Umbilical cord (tissue), 2 donors: Measurements from ENCODE around the gene CDK16. TPM values are rescaled to one million over a fixed set of nuclear protein-coding genes. Genes with fewer than 3 reads are reported as not detected.

Experiments
- DNase-seq: peaks from one replicate; pipeline ENCODE4 v3.0.0-alpha.2; 2015; ENCODE audit warnings: low spot score
- total RNA-seq: library from RNA; depleted of rRNA; stranded (reverse); fragments of >200 nt; gene quantifications from one replicate; pipeline ENCODE4 v1.2.3, GENCODE V29; 2014; ENCODE audit warnings: low replicate concordance; ENCODE audit not compliant: insufficient read depth

The CDK16 gene
- total RNA-seq, 1 donor from 2014 or later = 36.4 TPM

DNA sequence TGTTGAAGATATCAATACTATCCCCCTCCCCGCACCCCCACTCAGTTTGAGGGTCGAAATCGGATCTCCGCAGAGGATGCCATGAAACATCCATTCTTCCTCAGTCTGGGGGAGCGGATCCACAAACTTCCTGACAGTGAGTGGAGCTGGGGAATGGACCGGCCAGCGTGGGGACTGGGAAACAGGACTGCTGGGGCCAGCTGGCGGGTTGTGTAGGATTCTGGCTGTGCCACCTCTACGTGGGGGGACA lies 8.8 kb downstream of the CDK16 start:
- DNase-seq = no peak

DNA sequence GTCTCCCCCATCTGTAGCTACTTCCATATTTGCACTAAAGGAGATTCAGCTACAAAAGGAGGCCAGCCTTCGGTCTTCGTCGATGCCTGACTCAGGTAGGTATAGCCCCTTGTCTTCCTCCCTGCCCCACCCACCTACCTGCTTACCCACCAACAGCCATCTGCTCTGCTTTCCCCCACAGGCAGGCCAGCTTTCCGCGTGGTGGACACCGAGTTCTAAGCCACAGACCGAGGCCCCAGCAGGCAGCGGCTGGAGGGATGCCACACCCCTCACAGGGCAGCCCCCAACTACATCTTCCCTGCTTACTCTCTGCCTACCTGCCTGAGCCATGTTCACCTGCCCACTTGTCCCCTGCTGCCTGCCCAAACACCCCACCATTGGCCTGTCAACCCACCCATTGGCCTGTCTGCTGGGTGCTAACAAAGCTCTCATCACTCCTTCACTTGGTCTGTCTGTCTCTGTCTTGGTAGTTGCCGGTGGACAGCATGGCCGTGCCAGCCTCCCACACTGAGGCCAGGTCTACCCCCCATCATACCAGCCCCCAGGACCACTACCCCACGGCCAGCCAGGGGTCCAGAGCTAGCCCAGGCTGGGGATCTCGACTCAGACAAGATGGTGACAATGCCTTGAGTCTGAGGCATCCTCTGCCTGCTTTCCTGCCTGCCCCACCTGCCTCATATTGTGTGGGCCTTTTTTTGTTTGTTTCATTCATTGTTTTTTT lies 10.2 kb downstream of the CDK16 start:
- DNase-seq = no peak

DNA sequence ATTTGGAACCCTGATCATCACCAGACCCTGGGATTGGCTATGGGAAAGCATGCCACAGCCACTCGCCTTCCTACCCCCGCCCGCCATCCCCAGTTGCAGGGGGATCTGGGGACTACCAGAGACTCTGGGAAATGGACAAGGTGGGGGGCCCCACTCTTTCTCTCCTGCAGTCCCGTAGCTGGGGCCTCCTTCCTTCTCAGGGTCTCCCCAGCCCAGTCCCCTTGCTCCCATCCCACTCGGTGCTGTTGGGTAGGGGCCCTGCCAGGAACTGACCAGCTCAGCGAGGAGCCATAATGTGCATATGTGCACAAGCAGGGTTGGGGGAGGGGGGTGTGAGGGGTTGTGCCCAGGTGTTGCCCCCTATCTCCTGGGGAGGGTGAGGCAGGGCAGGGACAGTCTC lies 10.9 kb downstream of the CDK16 start:
- no peak for DNase-seq

DNA sequence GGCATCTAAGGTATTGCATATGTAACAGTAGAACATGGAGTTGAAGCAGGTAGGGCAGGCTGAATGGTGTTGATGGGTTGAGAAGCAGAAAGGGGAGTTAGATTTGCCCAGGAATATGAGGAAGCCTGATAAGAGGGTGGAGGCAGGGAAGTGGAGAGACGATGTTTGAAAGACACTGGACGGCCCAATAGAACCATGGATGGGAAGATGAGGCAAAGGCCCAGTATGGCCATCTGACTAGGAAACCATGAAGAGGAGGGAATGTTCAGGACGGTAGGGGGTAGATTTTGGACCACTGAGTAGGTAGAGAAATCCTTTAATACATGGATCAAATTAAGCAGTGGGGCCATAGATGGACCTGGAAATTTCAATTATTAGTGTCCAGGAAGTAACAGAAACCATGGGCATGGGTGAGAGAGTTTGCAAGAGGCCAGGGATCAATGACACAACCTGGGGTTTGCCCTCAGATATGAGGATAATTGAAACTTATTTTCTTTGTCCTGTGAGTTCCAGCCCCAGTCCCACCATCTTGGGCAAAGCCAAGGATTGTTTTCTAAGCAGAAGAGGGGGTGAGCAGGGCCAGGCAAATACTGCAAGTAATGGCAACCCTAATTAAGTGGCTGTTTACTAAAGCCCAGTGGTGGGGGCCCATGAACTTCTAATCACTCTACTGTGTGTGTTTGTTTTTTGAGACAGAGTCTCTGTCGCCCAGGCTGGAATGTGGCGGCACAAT lies 11.8 kb downstream of the CDK16 start:
- no peak for DNase-seq

DNA sequence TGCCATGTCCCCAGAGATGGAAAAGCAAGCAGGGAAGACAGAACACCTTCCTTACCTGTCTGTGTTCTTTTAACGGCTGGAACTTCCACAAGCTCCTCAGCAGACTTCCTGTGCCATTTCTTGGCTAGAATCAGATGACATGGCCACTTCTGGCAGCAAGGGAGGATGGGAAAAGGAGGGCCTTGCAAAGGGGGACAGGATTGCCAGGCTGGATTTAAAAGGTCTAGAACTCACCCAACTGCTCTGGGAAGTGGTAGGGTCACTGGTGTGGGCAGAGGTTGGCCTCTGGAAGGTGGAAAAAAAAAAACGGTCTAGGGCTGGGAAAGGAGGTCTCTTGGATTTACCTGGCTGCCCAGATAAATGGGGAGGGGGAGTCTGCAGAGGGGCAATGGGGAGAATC lies 12.7 kb downstream of the CDK16 start:
- no peak for DNase-seq

DNA sequence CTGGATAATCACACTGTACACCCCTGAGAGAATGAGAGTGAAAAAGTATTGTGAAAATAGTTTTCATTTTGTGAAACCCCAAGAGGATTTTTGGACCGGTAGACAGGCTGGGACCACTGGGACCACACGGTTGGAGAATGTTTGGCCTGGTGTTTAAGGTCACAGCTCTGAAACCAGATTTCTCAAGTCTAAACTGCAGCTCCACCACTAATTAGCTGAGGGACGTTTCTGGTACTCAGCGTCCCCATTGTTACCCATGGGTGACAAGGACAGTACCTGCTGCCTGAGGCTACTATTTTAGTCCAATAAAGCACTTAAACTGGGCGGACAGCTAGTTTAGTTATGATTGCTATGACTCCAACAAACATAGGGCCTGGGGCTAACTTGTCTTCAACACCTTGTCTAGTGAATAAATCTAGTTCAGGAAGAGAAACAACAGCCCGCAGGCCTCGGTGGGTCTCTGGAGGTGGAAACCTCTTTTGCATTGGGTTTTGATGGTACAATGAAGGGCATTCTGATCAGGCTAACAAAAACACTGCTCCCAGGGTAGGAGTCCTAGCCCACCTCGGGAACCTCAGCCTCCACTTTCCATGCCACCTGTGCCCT lies 13.8 kb downstream of the CDK16 start:
- DNase-seq = no peak

DNA sequence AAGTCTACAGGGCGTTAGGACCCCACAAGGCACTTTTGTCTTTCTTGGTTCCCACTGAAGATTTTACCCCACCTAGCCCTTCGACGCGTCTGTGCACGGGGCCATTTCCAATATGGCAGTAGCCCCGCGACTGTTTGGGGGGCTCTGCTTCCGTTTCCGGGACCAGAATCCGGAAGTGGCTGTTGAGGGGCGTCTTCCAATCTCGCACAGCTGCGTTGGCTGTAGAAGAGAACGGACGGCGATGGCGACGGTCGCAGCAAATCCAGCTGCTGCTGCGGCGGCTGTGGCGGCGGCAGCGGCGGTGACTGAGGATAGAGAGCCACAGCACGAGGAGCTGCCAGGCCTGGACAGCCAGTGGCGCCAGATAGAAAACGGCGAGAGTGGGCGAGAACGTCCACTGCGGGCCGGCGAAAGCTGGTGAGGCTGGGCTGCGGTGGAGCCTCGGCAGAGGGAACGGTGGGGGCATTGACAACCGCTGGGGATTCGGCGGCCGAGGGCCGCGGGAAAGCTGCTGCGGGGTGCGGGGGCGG lies 14.4 kb downstream of the CDK16 start, which contains the start of gene USP11:
Gene USP11 (plus strand): TSS at position 207 of the 530 bp plus-strand sequence. CDS start 35 bp downstream, at position 242.
- DNase-seq = peak; percentile 76

DNA sequence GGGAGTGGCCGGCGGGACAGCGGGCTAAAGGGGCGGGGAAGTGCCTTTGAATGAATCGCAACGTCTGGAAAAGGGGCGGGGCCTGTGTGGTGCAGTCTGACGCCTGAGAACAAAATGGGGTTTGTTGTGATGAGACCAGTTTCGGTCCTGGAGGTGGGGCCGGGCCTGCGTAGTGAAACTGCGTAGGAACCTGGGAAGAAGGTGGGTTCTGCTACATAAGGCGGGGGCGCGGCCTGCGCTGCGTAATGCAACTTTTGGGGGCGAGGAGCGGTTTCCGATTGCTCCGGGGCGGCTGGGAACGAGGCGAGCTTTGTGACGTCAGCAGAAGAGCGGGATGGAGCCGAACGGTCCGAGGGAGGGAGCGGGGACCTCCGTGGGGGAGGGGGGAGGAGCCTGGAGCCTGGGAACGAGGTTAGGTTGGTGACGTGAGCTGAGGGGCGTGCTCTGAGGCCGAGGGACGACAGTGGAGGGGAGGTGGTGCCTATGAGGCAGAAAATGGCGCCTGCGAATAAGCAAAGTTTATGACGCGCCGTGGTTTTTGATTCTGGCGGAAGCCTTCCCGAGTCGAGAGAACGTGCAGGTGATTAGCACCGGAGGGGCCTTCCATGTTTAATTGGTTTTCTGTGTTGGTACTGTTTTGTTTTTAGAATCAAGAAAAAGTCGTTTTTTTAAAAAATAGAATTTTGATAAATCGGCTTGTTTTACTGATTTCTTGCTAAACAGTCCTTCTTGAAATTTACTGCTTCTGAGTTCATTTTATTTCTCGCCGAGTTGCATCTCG lies 15.0 kb downstream of the CDK16 start:
- peak; percentile 94 for DNase-seq

DNA sequence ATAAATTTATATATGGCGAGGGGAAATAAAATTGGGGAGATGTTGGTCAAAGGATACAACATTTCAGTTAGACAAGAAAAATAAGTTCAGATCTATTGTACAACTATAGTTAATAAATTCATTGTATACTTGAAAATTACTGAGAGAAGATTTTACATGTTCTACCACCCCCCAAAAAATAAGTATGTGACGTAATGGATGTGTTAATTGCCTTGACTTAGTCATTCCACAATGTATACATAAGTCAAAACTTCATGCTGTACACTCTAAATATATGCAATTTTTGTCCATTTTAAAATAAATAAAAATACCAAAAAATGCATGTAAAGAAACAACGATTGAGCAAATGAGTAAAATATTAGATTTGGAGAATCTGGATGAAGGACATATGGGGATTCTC lies 16.1 kb downstream of the CDK16 start:
- DNase-seq = no peak

DNA sequence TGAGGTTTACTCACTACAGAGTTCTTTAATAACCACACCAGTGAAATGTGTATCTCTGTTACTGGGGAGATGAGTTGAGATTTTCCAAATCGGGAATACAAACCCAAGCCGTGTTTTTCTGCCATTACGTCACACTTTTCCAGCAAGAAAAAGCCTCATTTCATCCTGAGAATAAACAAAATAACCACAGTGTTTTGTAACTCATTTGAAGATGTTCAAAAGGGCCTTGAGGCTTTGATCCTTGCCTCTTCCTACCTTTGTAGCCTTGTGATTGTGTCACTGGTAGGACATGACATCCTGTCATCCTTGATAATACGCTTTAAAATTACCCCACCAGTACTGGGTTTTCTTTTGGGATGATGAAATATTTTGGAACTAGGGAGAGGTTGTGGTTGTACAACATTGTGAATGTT lies 17.2 kb downstream of the CDK16 start:
- no peak for DNase-seq

DNA sequence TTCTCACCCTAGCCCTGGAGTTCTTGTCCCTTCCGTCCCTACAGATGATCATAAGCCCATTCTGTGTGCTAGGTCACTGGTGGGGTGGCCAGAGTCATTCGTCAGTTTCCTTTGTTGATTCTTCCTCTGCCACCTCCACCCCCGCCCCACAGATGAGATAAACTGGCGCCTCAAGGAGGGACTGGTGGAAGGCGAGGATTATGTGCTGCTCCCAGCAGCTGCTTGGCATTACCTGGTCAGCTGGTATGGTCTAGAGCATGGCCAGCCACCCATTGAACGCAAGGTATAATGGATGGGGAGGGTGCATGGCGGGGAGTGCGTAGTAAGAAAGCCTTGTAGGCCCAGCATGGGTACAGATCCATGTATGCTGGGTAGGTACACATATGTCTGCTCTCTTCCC lies 20.7 kb downstream of the CDK16 start:
- no peak for DNase-seq

DNA sequence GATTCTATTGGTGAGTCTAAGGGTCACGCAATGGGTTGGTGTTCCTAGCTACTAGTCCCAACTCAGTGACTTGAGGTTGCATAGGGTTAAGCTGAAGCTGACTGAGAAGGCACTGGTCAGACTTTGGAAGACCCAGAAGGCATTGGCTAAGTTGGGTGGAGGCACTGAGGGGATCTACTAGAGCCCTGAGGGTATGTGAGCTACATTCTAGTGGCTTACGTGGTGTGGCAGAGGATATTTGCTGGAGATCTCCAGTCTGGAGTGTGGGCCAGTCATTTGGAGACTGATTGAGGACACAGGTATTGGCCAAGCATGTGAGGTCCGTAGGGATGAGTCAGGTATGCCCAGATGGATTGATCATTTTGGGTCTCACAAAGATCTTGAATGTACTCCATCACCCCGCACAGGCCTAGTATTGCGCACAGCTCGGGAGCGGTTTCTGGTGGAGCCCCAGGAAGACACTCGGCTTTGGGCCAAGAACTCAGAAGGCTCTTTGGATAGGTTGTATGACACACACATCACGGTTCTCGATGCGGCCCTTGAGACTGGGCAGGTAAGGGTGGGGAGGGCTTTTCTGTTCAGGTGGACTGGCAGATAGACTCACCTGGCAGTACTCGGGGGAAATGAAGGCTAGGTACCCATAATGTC lies 21.5 kb downstream of the CDK16 start:
- DNase-seq = no peak

DNA sequence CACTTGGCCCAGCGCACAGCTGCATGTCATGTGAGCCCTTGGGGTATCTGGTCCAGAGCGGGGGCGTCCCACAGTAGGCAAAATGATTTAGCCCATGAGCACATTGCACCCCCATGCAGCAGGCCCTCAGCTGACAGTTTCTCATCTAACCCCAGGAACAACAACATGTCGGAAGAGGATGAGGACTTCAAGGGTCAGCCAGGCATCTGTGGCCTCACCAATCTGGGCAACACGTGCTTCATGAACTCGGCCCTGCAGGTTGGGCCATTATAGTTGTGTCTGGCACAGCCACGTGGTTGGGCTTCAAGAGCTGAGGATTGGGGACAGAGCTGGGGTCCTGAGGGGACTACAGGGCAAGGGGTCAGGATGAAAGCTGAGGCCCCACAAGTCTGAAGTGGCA lies 22.1 kb downstream of the CDK16 start:
- DNase-seq = no peak

DNA sequence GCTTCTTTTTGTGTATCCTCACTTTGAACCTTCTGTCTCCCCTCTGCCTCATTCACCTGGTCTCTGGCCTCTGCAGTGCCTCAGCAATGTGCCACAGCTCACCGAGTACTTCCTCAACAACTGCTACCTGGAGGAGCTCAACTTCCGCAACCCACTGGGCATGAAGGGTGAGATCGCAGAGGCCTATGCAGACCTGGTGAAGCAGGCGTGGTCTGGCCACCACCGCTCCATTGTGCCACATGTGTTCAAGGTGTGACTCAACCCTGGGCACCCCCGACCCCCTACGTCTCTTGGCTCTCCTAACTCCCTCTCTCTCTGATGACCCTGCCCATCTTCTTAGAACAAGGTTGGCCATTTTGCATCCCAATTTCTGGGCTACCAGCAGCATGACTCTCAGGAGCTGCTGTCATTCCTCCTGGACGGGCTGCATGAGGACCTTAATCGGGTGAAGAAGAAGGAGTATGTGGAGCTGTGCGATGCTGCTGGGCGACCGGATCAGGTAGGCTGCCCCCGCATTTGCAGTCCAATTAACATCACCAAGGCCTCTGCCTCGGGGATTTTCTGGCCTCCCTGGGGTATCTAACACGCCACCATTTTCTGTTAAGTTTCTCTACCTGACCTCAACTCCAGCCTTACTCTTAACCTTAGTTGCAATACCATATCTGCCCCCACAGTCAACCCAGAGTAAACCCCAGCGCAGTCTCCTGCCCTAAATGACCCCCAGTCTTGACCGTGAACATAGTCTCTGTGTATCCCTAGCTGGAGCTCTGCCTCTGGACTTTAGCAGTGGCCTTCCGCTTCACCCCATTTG lies 22.9 kb downstream of the CDK16 start:
- DNase-seq = no peak

DNA sequence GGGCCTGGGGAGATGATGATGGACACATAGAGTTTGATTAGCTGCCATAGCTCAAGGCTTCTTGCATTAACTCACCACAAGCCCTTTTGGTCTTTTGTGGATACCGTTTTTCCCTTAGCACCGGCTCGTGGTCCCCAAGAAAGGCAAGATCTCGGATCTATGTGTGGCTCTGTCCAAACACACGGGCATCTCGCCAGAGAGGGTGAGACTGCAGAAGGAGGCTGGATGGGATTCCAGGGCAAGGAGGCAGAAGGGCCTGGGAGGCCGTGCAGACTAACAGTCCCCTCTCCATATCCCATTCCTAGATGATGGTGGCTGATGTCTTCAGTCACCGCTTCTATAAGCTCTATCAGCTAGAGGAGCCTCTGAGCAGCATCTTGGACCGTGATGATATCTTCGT lies 23.8 kb downstream of the CDK16 start:
- DNase-seq = no peak

DNA sequence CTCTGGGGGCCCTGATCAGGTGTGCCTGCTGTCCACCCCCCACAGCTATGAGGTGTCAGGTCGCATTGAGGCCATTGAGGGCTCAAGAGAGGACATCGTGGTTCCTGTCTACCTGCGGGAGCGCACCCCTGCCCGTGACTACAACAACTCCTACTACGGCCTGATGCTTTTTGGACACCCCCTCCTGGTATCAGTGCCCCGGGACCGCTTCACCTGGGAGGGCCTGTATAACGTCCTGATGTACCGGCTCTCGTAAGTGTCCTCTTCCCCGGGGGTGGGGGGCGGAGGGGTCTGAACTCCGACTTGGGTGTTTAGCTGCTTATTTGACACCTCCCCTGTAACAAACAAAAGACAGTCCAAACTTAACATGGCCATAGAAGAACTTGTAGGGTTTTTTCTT lies 24.9 kb downstream of the CDK16 start:
- DNase-seq = no peak

DNA sequence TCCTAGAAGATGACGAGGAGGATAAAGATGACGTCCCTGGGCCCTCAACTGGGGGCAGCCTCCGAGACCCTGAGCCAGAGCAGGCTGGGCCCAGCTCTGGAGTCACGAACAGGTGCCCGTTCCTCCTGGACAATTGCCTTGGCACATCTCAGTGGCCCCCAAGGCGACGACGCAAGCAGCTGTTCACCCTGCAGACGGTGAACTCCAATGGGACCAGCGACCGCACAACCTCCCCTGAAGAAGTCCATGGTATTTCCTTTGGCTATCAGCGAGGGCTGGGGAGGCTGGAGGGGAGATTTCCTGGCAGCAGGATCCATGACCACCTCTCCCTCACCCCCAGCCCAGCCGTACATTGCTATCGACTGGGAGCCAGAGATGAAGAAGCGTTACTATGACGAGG lies 26.2 kb downstream of the CDK16 start:
- no peak for DNase-seq

DNA sequence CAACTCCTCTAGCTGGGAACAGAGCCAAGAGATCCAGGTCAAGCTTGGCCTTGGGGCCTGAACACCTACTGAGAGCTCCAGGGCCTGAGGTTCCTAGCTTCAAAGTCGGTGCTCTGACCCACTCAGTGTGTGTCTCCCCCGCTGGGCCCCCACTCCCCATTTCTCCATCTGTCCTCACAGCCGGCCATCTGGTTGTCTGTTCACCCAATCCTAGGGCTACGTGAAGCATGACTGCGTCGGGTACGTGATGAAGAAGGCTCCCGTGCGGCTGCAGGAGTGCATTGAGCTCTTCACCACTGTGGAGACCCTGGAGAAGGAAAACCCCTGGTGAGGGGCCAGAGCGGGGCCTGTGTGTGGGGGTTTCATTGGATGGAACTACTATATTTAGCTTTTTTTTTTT lies 26.7 kb downstream of the CDK16 start:
- no peak for DNase-seq

DNA sequence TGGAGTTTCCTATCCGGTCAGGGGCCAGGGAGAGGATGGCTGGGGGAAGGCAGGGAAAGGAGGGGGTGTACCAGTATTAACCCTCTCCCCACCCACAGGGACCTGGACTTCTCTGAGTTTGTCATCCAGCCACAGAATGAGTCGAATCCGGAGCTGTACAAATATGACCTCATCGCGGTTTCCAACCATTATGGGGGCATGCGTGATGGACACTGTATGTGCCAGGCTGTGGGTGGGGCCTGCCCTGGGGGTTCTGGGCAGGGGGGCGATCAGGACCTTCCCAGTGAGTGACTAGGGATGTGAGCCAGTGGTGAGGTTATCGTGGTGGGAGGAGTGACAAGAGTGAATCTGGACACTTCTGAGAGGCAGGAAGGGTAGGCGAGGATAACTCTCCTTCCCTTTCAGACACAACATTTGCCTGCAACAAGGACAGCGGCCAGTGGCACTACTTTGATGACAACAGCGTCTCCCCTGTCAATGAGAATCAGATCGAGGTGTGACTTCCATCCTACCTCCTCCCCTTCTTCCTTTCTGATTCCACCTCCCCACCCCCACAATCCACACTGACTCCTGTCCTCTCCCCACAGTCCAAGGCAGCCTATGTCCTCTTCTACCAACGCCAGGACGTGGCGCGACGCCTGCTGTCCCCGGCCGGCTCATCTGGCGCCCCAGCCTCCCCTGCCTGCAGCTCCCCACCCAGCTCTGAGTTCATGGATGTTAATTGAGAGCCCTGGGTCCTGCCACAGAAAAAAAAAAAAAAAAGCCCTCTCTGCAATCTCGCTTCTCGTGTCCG lies 28.9 kb downstream of the CDK16 start:
- DNase-seq = no peak

DNA sequence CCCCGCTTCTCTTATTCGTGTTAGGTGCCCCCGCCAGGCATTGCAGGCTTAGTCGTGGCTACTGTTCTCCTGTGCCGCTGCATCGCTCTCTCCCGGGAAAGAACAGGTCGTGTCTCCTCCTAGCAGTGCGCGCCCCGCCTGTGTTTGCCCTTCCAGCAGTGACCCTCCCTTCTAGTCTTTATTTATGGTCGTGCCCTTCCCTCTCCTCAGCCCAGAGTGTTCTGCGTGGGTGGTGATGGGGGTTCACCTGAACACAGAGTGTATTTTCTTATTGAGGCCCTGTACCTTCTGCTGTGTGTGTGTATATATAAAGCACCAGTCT lies 29.5 kb downstream of the CDK16 start:
- no peak for DNase-seq
